Testis (tissue), 2 donors: ENCODE measurements around the gene GPR152.

Experiments
- POLR2A ChIP-seq: fragments of 450-650 bp; IDR thresholded peaks from one replicate; pipeline ENCODE4 v1.6.1; 2017; ENCODE audit warnings: antibody characterized with exemption, mild to moderate bottlenecking, moderate library complexity
- TF ChIP-seq, protein P1 (sequence below), 3 experiments: fragments of 450-650 bp in 2 of 3; fragments of 200-600 bp in 1 of 3; sonication (generic) in 1 of 3; IDR thresholded peaks; one replicate each; pipeline ENCODE4 v1.5.1; 2016 to 2019; ENCODE audit warnings: antibody characterized with exemption in 3 of 3, mild to moderate bottlenecking in 2 of 3, moderate library complexity in 1 of 3

DNA sequence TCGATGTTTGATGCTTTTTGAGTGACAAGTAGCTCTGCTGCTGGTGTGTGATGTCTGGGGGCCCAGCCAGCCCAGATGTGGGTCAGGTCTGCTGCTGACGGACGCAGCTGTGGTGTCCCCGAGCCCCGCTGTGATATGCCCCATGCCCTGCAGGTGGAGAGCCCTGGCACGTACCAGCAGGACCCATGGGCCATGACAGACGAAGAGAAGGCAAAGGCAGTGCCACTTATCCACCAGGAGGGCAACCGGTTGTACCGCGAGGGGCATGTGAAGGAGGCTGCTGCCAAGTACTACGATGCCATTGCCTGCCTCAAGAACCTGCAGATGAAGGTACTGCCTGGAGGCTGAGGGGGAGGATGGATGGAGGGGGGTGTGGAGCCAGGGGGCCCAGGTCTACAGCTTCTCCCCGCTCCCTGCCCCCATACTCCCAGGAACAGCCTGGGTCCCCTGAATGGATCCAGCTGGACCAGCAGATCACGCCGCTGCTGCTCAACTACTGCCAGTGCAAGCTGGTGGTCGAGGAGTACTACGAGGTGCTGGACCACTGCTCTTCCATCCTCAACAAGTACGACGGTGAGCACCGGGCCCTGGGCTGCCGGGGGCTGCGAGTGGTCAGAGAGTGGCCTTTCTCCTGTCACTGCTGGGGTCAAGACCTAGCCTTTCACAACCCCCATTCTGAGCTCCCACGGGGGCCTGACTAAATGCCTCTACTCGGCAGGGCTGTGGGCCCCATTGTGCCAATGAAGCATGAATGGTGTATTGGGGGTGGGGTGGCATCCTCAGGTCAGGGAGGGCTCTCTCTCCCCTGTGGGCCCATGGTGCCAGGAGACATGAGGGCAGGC, 37.6 kb upstream of the GPR152 start:
- TF ChIP-seq, protein P1, sequence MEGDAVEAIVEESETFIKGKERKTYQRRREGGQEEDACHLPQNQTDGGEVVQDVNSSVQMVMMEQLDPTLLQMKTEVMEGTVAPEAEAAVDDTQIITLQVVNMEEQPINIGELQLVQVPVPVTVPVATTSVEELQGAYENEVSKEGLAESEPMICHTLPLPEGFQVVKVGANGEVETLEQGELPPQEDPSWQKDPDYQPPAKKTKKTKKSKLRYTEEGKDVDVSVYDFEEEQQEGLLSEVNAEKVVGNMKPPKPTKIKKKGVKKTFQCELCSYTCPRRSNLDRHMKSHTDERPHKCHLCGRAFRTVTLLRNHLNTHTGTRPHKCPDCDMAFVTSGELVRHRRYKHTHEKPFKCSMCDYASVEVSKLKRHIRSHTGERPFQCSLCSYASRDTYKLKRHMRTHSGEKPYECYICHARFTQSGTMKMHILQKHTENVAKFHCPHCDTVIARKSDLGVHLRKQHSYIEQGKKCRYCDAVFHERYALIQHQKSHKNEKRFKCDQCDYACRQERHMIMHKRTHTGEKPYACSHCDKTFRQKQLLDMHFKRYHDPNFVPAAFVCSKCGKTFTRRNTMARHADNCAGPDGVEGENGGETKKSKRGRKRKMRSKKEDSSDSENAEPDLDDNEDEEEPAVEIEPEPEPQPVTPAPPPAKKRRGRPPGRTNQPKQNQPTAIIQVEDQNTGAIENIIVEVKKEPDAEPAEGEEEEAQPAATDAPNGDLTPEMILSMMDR (IDR thresholded peaks at IDR 0.05) = no peak
- TF ChIP-seq POLR2A = no peak
